Fibroblast of lung (primary cell): ENCODE results near the gene PAQR5. TPM values are rescaled to one million over a fixed set of nuclear protein-coding genes. Genes with fewer than 3 reads are reported as not detected.

Experiments
- DNase-seq, 2 donors: peaks; one replicate each; pipeline versions ENCODE4 v3.0.0 to v3.0.0-alpha.2; 2010; ENCODE audit warnings: low read depth in 2 of 2
- H2AFZ ChIP-seq: 2 replicates; pipeline ENCODE4 v1.5.1; 2012; ENCODE audit warnings: low read length, control low read depth, inconsistent platforms
- H3K27ac ChIP-seq: 2 replicates; pipeline ENCODE4 v1.5.1; 2011; ENCODE audit warnings: low read length, control low read depth; ENCODE audit not compliant: insufficient read depth
- H3K27me3 ChIP-seq: 2 replicates; pipeline ENCODE4 v1.5.1; 2011; ENCODE audit warnings: mild to moderate bottlenecking, low read length; ENCODE audit not compliant: control insufficient read depth, insufficient read depth
- H3K36me3 ChIP-seq: 2 replicates; pipeline ENCODE4 v1.5.1; 2011; ENCODE audit warnings: low read length; ENCODE audit not compliant: control insufficient read depth, insufficient read depth
- H3K4me1 ChIP-seq: 2 replicates; pipeline ENCODE4 v1.5.1; 2011; ENCODE audit warnings: low read length; ENCODE audit not compliant: control insufficient read depth, insufficient read depth; ENCODE audit errors: extremely low read depth
- H3K4me2 ChIP-seq: 2 replicates; pipeline ENCODE4 v1.5.1; 2011; ENCODE audit warnings: low read length, control low read depth; ENCODE audit not compliant: insufficient read depth; ENCODE audit errors: extremely low read depth
- H3K4me3 ChIP-seq, 4 experiments: fragments of 200-600 bp in 1 of 4; sonication (generic) in 1 of 4; replicated peaks in 1 of 4; 2 replicates each; pipeline ENCODE4 v1.5.1; 2011 to 2016; ENCODE audit warnings: low read length in 4 of 4, low read depth in 3 of 4, mild to moderate bottlenecking in 3 of 4, control low read depth in 2 of 4, inconsistent platforms in 1 of 4, mixed read lengths in 1 of 4; ENCODE audit not compliant: insufficient read depth in 1 of 4; ENCODE audit errors: control extremely low read depth in 1 of 4
- H3K79me2 ChIP-seq: 2 replicates; pipeline ENCODE4 v1.5.1; 2012; ENCODE audit warnings: mild to moderate bottlenecking, low read length, inconsistent platforms; ENCODE audit not compliant: control insufficient read depth, insufficient read depth
- H3K9ac ChIP-seq: 2 replicates; pipeline ENCODE4 v1.5.1; 2011; ENCODE audit warnings: mild to moderate bottlenecking, low read length, control low read depth; ENCODE audit not compliant: insufficient read depth
- H3K9me3 ChIP-seq: 2 replicates; pipeline ENCODE4 v1.5.1; 2012; ENCODE audit warnings: low read depth, low read length; ENCODE audit not compliant: control insufficient read depth, insufficient read depth
- H4K20me1 ChIP-seq: 2 replicates; pipeline ENCODE4 v1.5.1; 2011; ENCODE audit warnings: low read length; ENCODE audit not compliant: control insufficient read depth, insufficient read depth; ENCODE audit errors: extremely low read depth
- EZH2 ChIP-seq: IDR thresholded peaks from 2 replicates; pipeline ENCODE4 v1.5.1; 2012; ENCODE audit warnings: low read length, control low read depth, mild to moderate bottlenecking; ENCODE audit errors: missing control alignments
- polyA plus RNA-seq, 2 donors: library from polyadenylated mRNA; depleted of rRNA in 1 of 2; stranded (reverse) in 1 of 2; unstranded in 1 of 2; fragments of >200 nt; gene quantifications; 2 replicates each; pipeline ENCODE4 v1.2.1, GENCODE V29; 2011 to 2012; ENCODE audit warnings: missing spikeins in 1 of 2
- total RNA-seq: library from RNA; depleted of rRNA; stranded (reverse); fragments of >200 nt; gene quantifications from 2 replicates; pipeline ENCODE4 v1.2.1, GENCODE V29; 2014
- TF ChIP-seq, protein P1 (sequence below), 2 donors: IDR thresholded peaks in 1 of 2; conservative IDR thresholded peaks in 1 of 2; 1 replicate in 1 of 2; 2 replicates in 1 of 2; pipeline ENCODE4 v1.5.1; 2011 to 2012; ENCODE audit warnings: low read length in 2 of 2, control low read depth in 1 of 2, inconsistent platforms in 1 of 2, low read depth in 1 of 2, mild to moderate bottlenecking in 1 of 2

Gene PAQR5
- total and polyA plus RNA-seq, 2 donors (not counting 1 experiment from before 2014, with no cell fraction given) = 6.0 to 16.2 TPM

- H3K27ac ChIP-seq = no peak overlapping the region
- no peak overlapping the region for H3K9ac ChIP-seq
- H3K36me3 ChIP-seq = no peaks in the 10 kb centered on the region
- no peaks in the 10 kb centered on the region for H3K9me3 ChIP-seq
- H3K4me2 ChIP-seq = no peak overlapping the region
- no peak overlapping the region for H3K4me3 ChIP-seq
- H3K79me2 ChIP-seq = no peaks in the 10 kb centered on the region
- no peak for TF ChIP-seq EZH2
- TF ChIP-seq, protein P1, sequence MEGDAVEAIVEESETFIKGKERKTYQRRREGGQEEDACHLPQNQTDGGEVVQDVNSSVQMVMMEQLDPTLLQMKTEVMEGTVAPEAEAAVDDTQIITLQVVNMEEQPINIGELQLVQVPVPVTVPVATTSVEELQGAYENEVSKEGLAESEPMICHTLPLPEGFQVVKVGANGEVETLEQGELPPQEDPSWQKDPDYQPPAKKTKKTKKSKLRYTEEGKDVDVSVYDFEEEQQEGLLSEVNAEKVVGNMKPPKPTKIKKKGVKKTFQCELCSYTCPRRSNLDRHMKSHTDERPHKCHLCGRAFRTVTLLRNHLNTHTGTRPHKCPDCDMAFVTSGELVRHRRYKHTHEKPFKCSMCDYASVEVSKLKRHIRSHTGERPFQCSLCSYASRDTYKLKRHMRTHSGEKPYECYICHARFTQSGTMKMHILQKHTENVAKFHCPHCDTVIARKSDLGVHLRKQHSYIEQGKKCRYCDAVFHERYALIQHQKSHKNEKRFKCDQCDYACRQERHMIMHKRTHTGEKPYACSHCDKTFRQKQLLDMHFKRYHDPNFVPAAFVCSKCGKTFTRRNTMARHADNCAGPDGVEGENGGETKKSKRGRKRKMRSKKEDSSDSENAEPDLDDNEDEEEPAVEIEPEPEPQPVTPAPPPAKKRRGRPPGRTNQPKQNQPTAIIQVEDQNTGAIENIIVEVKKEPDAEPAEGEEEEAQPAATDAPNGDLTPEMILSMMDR (conservative IDR thresholded peaks at IDR 0.05 in 1 of 2, IDR thresholded peaks at IDR 0.05 in 1 of 2; ENCODE audit: low read depth in 1 of 2, low read length in 2 of 2) = no peak
- no peaks in the 10 kb centered on the region for H3K27me3 ChIP-seq
- no peak for DNase-seq
- no peaks in the 10 kb centered on the region for H4K20me1 ChIP-seq
- H2AFZ ChIP-seq = no peak overlapping the region
- H3K4me1 ChIP-seq = peaks cover 8% of the 10 kb centered on the region
Measured at GRCh38 chr15:69395991-69396390, 97.3 kb downstream of the PAQR5 start.

- Histone ChIP-seq H3K4me1 (peaks cover 13% of the 10 kb centered on the region), H3K36me3 (no peaks in the 10 kb centered on the region), H2AFZ (no peak overlapping the region), H3K4me3 (no peak overlapping the region), H3K9ac (no peak overlapping the region), H3K27ac (no peak overlapping the region), H3K79me2 (peaks cover 2% of the 10 kb centered on the region), H4K20me1 (no peaks in the 10 kb centered on the region), H3K4me2 (no peak overlapping the region), H3K27me3 (no peaks in the 10 kb centered on the region), H3K9me3 (no peaks in the 10 kb centered on the region)
- DNase-seq = peak; percentile 33 to 51
- no peak for TF ChIP-seq EZH2
- TF ChIP-seq, protein P1 (conservative IDR thresholded peaks at IDR 0.05 in 1 of 2, IDR thresholded peaks at IDR 0.05 in 1 of 2; ENCODE audit: low read depth in 1 of 2, low read length in 2 of 2) = no peak
Measured at GRCh38 chr15:69398491-69398891, 99.8 kb downstream of the PAQR5 start.

GRCh38 chr15:69400850-69401249 is 102.1 kb downstream of the PAQR5 start:
- no peak for TF ChIP-seq EZH2
- TF ChIP-seq, protein P1 (conservative IDR thresholded peaks at IDR 0.05 in 1 of 2, IDR thresholded peaks at IDR 0.05 in 1 of 2; ENCODE audit: low read depth in 1 of 2, low read length in 2 of 2) = no peak
- no peak overlapping the region for H2AFZ ChIP-seq
- no peak overlapping the region for H3K9ac ChIP-seq
- H3K4me3 ChIP-seq = no peak overlapping the region
- H3K9me3 ChIP-seq = no peaks in the 10 kb centered on the region
- H4K20me1 ChIP-seq = no peaks in the 10 kb centered on the region
- no peak overlapping the region for H3K4me2 ChIP-seq
- peaks cover 2% of the 10 kb centered on the region for H3K79me2 ChIP-seq
- H3K36me3 ChIP-seq = no peaks in the 10 kb centered on the region
- H3K27me3 ChIP-seq = no peaks in the 10 kb centered on the region
- H3K27ac ChIP-seq = no peak overlapping the region
- DNase-seq = no peak
- peaks cover 14% of the 10 kb centered on the region for H3K4me1 ChIP-seq
